Eye (tissue), 1 donor: ENCODE results near the gene KDM2B.
A peak's percentile ranks its signal among the peaks of the same experiment; 100 is the strongest.

Experiments used
- DNase-seq: peaks from one replicate; pipeline ENCODE4 v3.0.0-alpha.2; 2015

KDM2B gene

GRCh38 chr12:121525411-121525810 is 55.4 kb downstream of the KDM2B start:
- DNase-seq, result no peak

- peak; percentile 79 for DNase-seq
Measured at GRCh38 chr12:121524196-121524916, 56.5 kb downstream of the KDM2B start.

- DNase-seq, result peak; percentile 40
Measured at GRCh38 chr12:121523741-121524140, 57.1 kb downstream of the KDM2B start.

DNA sequence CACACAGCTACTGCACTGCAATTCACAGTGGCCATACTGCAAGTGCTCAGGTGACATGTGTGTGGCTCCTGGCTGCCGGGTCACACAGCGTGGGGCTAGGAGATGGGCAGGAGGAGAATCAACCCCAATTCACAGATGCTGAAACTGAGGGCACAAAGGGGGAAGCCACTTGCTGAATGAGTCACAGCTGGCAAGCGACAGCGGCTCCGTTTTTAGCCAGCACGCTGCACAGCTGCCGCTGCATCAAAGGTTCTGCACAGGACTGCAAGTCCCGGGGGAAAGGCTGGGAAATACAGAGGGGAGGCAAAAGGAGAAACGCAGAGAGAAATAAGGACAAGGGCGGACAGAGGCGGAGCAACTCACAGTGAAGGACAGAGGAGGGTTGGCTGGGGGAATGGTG is 57.9 kb downstream of the KDM2B start:
- DNase-seq, result peak; percentile 57

- DNase-seq, result no peak
Measured at GRCh38 chr12:121520586-121521086, 60.2 kb downstream of the KDM2B start.

- no peak for DNase-seq
Measured at GRCh38 chr12:121520119-121520518, 60.7 kb downstream of the KDM2B start.

DNA sequence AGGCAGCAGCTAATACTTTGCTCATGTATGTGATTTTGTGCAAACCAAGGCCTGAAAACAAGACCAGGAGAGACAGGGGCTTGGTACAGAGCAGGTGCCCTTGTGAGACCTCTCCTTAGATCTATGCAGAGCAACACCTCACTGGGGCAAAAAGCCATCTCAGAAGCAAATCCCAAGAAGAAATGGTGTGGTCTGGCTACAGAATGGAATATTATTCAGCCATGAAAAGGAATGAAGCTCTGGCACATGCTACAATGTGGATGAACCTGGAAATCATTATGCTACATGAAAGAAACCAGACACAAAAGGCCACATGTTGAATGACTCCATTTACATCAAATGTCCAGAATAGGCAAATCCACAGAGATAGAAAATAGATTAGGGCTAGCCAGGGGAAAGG is 61.6 kb downstream of the KDM2B start:
- DNase-seq, result no peak

GRCh38 chr12:121518656-121519055 is 62.2 kb downstream of the KDM2B start:
- no peak for DNase-seq

GRCh38 chr12:121516437-121517011 is 64.3 kb downstream of the KDM2B start:
- no peak for DNase-seq

DNA sequence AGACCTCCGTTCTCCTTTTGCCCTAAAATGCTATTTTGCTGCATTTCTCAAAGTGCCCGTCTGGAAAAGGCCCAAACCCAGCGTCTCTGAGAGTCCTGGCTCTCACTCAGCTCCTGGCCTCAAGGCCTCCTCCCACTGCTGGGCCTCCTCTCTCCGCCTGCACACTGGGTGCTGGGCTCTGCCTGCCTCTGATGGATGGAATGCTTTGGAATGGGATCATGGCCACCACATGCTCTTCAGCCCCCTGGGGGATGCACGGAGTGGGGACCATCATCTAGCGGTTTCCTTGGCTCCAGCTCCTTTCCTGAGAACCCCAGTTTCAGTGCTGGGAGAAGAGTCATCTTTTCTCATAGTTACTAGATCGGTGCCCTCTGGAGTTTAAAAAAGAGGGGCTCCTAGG is 65.2 kb downstream of the KDM2B start:
- no peak for DNase-seq

DNA sequence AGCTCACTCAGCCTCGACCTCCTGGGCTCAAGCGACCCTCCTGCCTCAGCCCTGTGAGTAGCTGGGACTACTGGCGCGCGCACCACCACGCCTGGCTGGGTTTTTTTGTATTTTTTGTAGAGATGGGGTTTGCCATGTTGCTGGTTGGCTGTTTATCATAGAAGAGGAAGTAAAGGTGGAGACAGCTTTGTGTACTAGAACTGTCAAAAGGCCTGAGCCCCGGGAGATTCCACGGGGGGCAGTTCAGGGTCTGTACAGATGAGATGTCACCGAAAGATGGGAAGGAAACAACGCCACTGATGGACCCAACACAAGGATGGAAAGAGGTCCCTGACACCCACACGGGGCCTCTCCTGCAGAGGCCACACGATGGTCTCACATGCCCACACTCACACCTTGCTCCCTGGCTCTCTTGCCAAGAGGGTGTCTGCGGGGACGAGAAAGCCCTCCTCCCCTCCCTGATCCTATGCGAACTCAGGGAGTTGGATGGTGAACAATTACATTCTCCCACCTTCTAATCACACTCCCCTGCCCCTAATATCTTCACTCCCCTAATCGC is 66.6 kb downstream of the KDM2B start:
- no peak for DNase-seq

DNA sequence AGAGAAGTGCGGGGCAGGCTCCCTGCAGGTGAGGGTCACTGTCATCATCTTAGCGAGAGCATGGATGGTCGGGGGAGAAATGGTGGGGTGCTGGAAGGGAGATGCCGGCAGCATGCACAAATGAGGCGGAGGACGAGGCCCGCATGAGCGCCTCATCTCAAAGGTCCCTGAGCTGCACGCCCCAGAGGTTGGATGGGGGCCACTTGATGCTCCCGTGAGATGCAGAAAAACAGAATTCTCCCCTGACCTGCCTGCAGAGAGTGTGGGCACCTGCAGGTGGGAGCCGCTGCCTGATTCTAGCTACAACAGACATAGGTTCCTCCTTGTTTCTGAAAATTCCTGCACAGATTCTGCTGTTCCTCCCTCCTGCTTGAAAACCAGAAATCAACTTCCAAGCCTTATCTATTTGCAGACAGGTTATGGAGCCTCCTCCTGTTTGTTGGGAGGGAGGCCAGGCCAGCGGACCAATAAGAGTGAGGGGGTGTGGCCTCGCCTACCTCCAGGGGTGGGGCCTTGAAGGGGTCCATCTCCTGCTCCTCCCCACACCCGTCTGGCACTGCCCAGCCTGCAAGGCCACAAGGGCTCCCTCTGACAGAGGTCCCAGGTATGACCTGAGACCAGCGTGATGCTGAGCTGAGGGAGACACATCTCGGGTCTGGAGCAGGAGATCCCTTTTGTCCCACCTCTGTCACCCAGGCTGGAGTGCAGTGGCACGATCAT is 67.2 kb downstream of the KDM2B start:
- no peak for DNase-seq

- DNase-seq, result no peak
Measured at GRCh38 chr12:121512561-121512960, 68.3 kb downstream of the KDM2B start.

DNA sequence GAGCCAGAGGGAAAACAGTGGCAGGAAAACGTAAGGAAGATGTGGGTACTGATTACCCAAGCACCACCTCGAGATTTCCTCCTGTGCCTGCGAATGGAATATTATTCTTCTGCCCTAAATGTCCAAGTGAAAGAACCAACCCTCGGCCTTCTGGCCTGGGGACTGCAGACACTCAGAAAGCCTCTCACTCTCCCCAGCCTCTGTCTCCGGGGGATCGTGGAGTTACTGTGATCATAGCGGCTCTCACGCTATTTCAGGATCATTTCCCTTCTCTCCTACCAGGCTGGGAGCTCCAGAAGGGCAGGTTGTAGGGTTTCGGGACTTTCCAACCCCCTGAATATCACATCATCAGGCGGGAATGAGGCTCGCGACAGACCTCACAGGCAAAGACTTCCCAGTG is 68.9 kb downstream of the KDM2B start:
- no peak for DNase-seq

- DNase-seq, result no peak
Measured at GRCh38 chr12:121509339-121509738, 71.5 kb downstream of the KDM2B start.

DNA sequence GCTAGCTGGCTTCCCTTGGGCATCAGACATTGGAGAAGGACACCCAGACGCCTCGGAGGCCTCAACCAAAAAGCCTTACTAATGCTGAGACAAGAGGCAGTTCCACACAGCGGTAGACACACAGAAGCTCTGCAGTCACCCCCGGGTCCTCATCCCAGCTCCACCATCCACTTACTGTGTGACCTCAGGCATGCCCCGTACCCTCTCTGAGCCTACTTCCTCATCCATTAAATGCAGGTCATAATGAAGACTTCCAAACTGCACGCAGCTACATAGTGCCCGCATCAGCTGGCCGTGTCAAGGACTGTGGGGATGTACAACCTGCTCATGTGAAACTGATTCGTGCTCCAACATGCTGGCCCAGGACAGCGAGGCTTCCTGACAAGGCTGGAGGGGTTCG is 72.3 kb downstream of the KDM2B start:
- no peak for DNase-seq

GRCh38 chr12:121507984-121508383 is 72.8 kb downstream of the KDM2B start:
- no peak for DNase-seq

DNA sequence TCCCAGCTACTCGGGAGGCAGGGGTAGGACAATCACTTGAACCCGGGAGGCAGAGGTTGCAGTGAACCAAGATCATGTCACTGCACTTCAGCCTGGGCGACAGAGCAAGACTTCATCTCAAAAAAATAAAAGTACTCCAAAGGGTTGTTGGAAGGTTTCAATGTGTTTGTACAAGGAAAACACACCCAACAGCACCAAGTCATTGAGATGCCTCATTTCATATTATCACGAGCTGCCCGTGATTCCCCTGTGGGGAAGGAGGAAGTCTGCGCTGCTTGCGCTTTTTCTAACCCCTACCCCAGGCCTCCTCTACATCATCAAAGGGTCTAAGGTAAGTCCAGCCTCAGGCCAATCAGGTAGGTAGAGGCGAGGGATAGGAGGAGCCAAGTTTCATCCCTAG is 73.6 kb downstream of the KDM2B start:
- no peak for DNase-seq

DNA sequence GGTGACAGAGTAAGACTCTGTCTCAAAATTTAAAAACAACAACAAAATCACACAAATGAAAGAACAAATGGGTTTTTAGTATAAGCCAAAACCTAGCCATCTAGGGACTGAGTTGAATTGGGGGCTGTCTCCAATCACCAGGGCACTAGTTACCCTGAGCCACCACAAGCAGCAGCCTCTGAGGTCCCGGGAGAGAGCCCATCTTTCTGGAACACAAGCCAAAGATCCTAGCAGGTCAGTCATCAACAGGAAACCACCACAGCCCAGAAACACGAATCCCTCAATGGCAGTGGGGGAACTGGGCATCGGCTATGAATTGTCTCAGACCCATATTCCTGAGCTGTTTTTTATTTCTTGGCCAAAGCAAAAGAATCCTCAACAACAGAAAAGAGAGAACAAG is 75.3 kb downstream of the KDM2B start:
- no peak for DNase-seq

DNA sequence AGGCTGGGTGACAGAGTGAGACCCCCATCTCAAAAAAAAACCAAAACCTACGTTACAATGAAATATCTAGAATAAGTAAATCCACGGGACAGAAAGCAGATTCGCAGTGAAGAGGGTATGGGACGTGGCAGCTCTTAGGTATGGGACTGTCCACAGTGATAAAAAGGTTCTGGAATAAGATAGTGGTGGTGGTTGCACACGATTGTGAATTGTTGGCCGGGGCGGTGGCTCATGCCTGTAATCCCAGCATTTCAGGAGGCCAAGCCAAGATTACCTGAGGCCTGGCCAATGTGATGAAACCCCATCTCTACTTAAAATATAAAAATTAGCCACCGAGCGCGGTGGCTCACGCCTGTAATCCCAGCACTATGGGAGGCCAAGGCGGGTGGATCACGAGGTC is 76.3 kb downstream of the KDM2B start:
- DNase-seq, result no peak

GRCh38 chr12:121503395-121503794 is 77.4 kb downstream of the KDM2B start:
- no peak for DNase-seq

DNA sequence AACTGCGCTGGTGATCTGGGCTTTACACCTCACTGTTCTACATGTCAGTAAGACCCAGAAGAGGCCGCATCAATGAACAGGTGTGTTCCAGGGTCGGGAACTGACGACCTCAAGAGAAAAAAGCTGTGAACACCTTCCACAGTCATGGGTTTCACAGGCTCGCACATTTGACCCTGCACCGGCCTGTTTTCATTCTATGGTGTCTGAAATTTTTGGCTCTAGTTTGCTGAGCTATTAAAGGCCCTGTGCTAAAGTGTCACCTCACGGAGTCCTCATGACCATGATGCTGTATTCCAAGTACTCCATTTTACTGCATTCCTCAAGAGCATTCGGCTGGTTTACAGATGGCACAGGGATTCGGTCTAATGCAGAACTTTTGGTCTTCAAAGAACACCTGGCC is 78.9 kb downstream of the KDM2B start:
- no peak for DNase-seq

- peak; percentile 94 for DNase-seq
Measured at GRCh38 chr12:121499929-121500793, 80.7 kb downstream of the KDM2B start.
